ENCODE data around the gene MOK. TPM values are rescaled to one million over a fixed set of nuclear protein-coding genes. Genes with fewer than 3 reads are reported as not detected.
"Not testable (repeated sequence)": the region's sequence is repeated elsewhere in the genome, so short reads cannot be mapped to it uniquely, and the experiment has no call there.

Gene MOK
- total RNA-seq, 1 donor from 2014 or later, result 3.9 TPM

DNA sequence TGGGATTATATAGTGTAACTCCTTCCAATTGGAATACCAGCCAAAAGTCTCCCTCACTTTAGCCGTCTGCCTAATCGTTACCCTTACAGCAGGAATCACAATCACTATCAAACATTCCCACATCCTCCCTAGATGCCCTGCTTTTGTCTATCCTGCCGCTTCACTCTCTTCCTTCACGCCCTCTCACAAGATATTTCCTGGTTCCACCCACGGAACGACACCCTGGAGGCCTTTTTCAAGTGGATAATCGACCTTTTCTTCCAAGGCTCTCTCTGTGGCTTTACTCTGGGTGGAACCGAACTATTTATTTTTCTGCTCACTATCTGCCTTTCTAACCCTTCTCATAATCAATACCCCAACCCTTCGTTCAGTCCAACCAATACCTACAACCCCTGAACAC, 58.9 kb downstream of the MOK start:
- no peak for DNase-seq

DNA sequence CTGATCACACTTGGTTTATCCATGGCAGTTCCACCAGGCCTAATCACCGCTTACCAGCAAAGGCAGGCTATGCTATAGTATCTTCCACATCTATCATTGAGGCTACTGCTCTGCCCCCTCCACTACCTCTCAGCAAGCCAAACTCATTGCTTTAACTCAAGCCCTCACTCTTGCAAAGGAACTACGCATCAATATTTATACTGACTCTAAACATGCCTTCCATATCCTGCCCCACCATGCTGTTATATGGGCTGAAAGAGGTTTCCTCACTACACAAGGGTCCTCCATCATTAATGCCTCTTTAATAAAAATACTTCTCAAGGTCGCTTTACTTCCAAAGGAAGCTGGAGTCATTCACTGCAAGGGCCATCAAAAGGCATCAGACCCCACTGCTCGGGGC, 61.2 kb downstream of the MOK start:
- not testable (repeated sequence) for DNase-seq

DNA sequence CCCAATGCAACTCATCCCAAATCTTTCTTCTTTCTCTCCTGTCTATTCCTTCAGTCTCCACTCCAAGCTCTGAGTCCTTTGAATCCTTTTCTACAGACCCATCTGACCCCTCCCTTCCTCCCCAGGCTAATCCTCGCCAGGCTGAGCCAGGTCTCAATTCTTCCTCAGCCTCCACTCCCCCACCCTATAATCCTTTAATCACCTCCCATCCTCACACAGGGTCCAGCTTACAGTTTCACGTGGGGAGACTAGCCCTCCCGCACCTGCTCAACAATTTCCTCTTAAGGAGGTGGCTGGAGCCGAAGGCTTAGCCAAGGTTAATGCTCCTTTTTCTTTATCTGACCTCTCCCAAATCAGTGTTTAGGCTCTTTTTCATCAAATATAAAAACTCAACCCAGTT, 63.8 kb downstream of the MOK start:
- no peak for DNase-seq

DNA sequence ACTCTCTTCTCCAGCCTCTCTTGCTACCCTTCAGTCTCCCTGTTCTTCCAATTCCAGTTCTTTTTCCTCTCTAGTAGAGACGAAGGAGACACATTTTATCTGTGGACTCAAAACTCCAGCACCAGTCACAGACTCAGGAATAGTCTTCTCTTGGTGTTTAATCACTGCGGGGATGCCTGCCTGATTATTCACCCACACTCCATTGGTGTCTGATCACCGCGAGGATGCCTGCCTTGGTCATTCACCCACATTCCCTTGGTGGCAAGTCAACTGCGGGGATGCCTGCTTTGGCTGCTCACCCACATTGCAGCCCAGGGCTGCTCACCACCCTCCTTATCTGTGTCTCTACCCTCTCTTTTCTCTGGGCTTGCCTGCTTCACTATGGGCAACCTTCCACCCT, 64.5 kb downstream of the MOK start:
- not testable (repeated sequence) for DNase-seq

DNA sequence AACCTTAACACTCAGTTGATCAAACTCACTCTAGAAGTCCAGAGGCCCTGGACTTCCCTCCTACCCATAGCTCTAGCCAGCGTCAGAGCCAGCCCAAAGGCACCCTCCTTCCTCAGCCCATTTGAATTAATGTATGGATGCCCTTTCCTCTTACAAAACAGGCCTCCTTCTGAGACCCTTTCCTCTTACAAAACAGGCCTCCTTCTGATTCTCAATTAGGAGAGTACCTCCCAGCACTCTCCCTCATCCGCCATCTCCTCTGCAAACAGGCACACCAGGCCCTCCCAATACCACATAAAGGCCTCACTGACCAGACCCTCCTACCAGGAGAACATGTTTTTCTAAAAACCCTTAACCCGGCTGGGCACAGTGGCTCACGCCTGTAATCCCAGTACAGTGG, 65.7 kb downstream of the MOK start:
- no peak for DNase-seq

DNA sequence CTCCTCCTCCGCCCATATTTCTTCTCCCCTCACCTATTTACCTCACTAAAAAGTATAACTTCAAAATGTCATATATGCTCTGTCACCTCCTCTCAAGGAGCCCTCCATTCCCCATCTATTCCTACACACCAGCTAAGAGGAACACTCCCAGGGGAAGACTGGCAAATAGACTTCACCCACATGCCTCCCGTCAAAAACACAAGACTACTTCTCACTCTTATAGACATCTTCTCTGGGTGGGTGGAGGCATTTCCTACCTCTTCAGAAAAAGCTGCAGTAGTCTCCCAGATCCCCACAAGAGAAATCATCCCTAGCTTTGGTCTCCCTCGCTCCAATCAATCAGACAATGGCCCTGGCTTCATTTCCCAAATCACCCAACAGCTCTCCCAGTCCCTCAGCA, 66.2 kb downstream of the MOK start:
- no peak for DNase-seq

DNA sequence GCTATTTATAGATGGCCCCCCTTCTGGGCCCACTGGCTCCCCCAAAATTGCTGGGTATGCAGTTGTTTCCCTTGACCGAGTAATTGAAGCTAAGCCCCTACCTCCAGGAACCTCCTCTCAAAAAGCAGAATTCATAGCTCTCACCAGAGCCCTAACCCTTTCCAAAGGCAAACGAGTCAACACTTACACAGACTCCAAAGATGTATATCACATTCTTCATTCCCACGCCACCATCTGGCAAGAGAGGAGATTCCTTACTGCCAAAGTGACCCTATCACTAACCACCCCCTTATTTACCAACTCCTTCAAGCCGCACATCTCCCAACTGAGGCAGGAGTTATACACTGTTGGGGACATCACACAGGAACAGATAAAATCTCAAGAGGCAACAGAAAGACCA, 66.8 kb downstream of the MOK start:
- DNase-seq, result no peak

DNA sequence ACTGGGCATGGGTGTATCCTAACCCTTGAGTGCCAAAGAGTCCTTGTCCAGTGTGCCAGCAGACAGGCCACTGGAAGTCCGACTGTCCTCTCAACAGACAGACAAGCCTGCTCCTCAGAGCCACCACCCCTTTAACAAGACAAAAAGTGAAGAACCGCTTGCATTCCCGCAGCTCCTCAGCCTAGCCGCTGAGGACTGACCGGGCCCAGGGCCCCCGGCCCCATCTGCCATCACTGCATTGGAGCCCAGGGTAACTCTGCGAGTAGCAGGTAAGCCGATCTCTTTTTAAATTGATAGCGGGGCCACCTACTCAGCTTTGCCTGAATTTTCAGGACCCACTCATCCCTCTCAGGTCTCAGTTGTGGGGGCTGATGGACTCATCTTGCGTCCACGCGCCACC, 68.9 kb downstream of the MOK start:
- no peak for DNase-seq

DNA sequence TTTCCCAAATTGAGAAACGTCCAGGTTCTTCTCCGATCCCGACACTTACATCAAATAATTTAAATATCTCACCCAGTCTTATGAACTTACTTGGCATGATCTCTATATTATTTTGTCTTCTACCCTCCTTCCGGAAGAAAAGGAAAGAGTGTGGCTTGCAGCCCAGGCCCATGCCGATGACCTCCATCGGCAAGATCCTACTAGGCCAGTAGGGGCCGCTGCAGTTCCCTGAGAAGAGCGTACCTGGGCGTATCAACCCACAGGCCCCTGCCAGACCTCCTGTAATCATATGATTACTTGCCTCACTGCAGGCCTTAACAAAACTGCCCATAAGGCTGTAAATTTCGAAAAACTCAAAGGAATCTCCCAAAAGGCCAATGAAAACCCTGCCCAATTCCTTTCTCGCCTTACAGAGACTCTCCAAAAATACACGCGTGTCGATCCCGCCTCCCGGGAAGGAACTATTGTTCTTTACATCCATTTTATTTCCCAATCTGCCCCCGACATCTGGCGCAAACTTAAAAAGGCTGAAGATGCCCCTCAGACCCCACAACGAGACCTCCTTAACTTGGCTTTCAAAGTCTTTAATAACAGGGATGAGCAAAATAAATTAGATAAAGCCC, 69.6 kb downstream of the MOK start:
- peak; percentile 91 for DNase-seq

DNA sequence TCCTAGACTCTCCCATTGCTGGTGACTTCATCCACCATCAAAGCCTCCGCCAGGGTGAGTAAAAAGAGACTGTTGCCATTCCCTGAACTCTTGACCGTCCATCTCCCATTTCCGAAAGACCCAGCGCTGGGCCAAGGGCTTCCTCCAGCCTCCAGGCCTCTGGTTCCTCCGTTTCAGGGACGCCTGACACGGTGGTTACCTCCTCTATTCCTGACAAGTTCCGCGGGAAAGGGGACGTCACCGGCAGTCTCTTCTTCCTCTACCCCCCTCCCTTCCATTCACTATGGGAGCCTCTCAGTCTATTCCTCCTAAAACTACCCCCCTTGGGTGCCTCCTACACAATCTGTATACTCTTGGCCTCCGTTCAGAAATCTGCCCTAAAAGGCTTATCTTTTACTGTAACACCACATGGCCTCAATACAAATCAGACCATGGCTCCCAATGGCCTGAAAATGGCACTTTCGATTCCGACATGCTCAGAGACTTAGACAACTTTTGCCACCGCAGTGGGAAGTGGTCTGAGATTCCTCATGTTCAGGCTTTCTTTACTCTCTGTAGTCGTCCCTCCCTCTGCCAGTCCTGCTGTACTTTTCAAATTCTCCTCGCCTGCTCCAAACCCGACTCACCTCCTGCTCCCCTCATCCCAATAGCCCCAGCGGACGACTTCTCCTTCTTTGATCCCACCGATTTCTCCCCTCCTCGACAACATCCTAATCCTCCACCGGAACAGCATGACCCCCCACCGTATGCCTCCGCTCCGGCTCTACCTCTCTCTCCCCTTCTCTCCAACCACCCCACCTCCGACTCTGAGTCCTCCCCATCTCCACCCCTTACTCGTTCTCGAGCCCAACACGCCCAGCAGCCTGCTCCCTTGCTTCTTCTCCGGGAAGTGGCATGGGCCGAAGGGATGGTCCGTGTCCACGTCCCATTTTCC, 70.4 kb downstream of the MOK start:
- DNase-seq, result no peak

DNA sequence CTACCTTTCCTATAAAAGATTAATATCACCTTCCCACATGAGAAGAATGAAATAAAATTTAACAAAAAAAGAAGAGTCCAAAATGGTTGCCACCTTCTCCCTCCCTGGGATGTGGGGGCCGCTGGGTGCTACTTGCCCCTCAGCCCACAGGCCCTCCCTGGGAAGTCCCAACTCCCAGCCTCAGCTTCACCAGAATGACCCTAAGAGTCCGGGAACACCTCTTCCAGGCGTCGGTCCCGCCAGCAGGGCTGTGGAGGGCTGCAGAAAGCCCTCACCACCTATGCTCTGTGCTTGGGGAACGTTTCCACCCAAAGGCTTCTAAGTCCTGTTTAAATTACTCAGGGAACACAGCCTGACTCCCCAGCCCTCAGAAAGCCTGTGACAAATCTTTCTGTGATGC, 71.9 kb downstream of the MOK start:
- no peak for DNase-seq

DNA sequence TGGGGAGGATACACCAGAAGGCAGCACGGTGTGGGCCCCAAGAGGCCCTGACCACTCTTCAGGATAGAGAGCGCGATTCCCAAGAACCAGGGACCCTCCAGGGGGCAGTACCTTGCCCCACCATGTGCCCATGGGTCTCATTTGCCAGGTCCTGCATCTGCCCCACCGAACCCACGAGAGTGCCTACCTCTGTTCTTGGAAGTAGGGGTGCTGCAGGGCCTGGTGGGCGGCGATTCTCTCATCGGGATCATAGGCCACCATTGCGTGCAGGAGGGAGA, 72.7 kb downstream of the MOK start:
- no peak for DNase-seq

DNA sequence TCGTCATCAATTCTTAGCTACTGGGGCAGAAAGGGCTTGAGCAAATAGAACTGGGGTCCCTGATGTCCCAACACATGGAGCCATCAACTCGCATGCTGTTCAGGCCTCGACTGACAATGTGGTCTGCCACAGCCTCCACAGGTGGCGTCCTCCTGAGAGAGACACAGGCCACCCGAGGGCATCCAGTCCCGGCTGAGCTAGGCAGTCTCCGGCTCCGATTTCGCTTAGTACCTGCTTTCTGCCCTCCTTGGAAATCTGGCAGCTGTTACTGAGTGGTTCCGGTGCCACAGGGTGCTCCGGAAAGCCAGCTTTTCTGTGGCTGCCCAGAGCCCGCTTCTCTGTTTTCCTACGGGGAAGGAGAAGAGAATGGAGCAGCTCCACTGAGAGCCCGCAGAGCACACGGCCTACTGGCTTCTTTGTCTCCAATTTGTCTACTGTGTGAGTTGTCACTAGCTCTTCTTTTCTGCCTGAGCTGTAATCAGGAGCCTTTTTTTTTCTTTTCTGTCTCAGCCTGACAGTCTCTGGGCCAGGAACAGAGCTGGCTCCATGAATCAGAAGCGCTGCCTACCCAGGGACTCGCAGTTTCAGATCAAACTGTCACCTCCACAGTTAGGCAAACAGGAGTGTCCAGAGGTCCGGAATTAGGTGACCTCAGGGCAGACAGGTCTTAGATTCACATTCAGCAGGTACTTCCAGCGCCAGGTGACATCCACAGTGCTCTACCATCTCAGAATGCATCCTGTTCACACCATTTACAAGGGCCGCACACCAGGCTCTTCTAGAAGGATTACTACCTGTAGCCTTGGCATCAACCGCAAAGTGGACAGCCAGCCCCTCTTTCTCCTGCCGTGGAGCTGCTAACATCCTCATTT, 73.3 kb downstream of the MOK start:
- DNase-seq, result no peak

DNA sequence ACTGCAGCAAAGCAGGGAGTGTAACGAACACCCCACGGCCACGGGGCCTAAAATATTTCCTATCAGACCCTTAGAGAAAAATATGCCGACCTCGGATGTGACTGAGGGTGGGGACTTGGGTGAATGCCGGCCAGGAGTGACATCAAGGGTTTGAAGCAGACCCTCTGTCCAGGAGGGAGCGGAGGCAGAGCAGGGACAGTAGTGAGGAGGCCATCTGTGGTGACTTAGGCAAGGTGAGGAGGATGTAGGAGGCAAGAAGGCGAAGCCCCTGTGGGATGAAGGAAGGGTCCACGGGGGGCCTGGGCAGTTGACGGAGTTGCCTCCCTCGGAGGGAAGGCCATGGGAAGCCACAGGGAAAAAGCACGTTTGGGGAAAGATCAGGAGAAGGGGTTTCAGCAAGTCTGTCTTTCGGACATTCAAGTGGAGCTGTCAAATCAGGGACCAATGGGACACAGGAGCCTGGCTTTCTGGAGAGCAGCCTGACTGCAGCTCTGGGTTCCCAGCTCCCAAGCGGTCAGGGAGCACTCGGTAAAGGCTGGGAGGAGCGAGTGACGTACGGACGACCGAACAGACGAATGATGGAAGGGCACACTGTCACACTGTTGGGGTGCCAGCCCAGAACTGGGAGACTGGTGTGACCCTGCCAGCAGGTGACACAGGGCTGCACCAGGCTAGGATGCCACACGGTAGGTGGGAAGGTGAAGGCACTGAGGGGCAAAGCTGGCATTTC, 74.3 kb downstream of the MOK start:
- no peak for DNase-seq

DNA sequence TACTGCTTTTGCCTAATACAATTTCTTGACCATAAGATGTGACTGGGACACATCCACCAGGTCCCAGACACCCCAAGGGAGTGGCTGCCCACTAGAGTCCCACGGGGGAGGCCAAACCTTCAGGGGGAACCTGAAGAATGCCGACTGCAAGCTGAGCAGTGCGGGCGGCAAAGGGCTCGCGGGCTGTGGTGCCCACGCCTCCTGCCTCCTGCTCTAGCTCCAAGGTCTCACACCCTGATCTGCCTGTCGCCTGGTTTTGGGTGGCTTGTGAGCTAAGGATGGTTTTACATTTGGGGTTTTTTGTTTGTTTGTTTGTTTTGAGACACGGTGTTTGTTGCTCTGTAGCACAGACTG, 75.2 kb downstream of the MOK start:
- DNase-seq, result no peak

DNA sequence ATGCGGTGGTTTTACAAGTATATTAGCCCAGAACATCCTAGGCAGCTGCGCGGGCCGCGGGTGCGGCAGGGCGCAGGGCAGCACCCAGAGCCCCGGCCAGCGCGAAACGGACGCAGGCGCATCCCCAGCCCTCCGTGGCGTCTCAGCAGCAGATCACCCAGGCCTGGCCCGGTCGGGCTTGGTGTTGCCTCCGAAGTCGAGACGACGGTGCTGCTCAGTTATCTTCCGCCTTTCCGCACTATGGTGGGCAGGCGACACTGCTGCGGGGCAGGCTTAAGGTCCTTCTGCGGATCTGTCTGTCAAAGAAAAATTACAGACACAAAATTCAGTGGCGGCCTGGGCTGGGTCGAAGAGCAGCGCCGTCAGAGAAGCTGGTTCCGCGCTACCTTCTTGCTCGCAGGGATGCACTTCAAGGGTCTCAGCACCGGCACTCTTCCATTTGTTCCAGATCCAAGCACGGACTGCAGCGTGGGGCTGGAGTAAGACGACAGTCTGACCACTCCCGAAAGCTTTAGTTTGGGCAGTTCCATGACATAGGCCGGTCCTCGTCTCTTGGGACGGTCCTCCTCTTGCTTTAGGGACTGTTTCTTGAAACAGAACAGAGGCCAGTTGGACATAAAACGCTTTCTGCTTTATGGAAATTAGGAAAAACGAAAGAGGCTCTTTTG, 75.8 kb downstream of the MOK start:
- DNase-seq, result no peak

DNA sequence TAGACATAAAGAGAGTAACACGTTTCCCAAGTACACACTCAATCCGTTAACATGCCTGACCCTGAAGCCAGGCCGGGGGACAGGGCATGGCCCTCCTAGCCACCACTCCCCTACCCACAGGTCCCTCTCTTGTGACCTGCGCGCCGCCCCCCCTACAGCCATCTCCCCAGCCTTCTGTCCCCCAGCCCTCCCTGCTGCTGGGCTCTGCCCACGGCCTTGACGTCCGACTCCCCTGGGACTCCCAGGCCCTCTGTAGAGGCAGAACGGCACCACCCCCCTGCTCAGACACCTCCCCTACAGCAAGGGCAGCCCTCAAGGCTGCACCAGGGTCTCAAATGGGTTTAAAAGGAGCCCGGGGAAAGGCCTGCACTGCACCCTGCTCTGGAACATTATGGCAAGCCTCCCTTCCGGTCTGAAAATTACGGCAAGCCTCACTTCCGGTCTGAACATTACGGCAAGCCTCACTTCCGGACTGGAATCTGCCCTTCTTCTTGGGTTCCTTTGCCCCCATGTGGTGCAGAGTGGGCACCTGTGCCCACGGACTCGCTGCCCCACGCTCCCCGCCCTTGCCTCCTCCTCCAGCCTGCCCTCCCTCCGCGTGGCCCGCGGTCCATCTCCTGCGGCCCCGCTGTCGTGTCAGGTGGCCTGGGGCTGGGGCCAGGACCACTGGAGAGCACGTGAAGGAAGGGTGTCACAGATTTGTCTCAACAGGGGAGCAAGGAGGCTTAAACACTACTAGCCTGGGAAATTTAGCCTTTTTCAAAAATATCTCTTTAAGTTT, 77.6 kb downstream of the MOK start:
- peak; percentile 19 for DNase-seq

DNA sequence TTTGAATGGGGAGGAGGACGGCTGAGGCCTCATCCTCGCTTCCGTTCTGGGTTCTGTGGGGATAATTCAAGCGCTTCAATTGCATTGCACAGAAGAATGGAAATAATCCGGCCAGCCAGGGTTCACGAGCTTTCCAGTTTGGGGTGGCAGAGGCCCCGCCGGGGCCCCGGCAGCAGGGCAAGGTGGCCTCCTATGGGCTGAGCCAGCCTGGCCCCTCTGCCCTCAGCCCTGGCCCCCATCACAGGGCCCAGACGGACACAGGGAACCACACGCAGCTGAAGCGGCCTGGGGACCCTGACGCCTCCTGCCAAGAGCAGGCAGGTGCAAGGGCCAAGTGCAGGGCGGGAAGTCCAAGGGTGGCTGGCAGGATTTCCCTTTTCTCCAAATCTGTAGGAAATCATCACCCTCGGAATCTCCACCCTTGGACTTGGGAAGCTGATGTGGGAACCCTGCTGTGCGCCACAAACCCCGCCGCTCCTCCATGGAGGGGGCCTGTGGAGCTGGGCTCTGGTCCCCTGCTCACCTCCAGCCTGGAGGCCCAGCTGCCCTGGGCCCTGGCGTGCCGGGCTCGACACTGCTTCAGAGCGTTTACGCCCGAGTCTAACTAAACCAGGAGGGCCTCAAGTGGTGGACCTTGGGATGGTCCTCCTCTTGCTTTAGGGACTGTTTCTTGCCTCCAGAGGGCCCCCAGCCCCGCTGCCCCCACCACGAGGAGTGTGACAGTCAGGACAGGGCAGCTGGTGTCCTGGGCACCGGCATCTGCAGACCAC, 78.4 kb downstream of the MOK start:
- no peak for DNase-seq

DNA sequence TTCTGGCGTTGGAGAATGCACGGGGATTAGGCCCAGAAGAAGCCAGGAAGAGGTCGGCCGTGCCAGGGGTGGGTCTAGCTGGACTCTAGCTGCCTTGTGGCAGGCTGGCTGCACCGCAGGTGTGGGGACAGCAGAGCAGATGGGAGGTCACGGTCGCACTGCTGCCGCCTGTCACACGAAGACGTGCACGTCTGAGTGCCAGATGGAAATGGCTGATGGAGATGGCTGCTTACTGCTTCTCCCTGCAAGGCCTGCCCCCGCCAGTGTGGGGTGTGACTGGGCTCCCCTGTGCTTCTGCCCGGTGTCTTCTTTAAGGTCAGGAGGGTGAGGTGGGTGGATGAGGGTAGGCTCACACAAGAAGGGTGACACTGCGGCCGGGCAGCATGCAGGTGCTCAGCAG, 79.0 kb downstream of the MOK start:
- DNase-seq, result no peak

DNA sequence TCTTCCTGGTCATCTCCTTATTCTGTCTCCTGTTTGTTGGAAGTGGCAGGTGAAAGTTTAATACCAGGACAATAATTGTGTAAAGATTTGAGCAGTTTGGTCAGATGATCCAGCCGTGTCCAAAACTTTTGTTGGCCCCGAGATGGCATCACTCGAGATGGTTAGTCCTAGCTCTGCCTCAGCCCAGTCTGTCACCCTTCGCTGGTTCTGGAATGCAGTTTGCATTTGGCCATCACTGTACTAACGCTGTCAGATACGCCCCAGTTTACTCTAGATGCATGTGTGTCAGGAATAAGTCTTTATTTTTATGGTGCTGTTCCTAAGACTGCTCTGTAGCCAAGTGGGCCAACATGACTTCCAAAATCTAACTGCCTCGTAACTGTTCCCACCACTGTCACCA, 79.6 kb downstream of the MOK start:
- DNase-seq, result no peak

DNA sequence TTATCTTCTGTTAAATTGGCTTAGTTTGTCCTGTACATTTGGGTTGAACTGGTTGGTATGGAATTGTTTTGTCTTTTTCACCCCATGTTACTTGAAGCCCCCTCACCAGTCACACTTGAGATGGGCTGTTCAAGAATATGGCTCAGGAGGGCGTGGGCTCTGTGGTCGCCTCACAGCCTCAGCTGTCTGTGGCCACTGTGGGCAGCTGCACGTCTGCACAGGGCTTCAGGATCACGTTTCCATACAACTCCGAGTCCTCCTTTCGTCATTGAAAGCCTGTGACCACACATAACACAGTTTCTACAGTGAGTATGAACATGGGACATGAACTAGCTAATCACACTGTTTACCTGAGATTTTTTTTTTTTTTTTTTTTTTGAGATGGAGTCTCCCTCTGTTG, 81.3 kb downstream of the MOK start:
- DNase-seq, result no peak
